Measurements from ENCODE around the gene IFITM10.

DNA sequence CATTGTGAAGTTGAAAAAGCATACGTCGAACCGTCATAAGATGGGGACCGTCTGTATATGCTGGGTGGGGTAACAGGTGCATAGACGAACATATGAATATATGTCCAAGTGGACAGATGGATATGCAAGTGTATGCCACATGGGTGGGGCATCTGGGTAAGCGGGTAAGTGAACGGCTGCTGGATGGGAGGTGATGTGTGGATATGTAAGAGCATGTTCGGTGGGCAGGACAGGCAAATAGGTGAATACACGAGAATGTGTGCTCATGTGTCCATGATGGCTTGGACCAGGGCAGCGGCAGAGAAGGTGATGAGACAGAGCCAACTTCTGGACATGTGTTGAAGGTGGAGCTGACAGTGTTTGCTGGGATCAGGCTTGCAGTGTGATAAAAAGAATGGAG, 12.0 kb downstream of the IFITM10 start:
- TF ChIP-seq, protein P1, sequence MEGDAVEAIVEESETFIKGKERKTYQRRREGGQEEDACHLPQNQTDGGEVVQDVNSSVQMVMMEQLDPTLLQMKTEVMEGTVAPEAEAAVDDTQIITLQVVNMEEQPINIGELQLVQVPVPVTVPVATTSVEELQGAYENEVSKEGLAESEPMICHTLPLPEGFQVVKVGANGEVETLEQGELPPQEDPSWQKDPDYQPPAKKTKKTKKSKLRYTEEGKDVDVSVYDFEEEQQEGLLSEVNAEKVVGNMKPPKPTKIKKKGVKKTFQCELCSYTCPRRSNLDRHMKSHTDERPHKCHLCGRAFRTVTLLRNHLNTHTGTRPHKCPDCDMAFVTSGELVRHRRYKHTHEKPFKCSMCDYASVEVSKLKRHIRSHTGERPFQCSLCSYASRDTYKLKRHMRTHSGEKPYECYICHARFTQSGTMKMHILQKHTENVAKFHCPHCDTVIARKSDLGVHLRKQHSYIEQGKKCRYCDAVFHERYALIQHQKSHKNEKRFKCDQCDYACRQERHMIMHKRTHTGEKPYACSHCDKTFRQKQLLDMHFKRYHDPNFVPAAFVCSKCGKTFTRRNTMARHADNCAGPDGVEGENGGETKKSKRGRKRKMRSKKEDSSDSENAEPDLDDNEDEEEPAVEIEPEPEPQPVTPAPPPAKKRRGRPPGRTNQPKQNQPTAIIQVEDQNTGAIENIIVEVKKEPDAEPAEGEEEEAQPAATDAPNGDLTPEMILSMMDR (IDR thresholded peaks at IDR 0.05; ENCODE audit: low read depth, low read length) = no peak
- TF ChIP-seq EZH2phosphoT487 (IDR thresholded peaks at IDR 0.05; ENCODE audit: low read depth) = no peak

Measured in OCI-LY3 (cell line).